HG03060 (cell line): ENCODE data around the gene TTLL11.
"Not testable (repeated sequence)": the region's sequence is repeated elsewhere in the genome, so short reads cannot be mapped to it uniquely, and the experiment has no call there.

Source experiments
- ATAC-seq: cut with Tn5 transposase; IDR thresholded peaks from one replicate; pipeline ENCODE4 v1.9.1; 2021; ENCODE audit warnings: low read depth, moderate number of reproducible peaks; ENCODE audit not compliant: unreplicated experiment

The TTLL11 gene

DNA sequence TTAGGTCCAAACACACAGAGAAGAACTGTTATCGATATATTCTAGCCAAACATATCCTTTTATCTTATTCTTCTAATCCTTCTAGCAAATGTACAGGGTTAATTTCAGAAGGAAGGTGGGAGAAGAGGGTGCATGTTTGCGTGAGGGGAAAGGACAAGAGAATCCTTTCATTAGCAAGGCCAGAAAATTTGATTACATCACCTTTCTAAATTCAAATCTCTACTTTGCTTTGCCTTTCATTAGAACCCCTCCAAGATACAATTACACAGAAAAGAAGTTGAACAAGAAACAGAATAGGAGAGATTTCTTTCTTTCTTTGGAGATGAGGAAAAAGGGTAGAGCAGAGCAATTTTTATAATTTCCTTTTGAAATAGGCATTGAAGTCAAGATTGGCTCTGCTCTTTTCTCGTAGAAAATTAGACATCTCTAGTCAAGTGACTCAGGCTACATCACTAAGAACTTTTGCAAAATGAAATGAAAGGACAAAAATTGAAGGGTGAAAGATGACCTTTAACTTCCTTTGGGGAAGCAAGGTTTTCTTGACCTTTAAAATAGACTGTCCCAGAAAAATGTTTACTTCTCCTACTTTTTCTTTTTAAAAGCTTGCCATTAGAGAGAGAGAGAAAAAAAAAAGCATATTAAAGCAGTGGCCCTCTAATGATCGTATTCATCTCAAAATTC, 81.2 kb downstream of the TTLL11 start:
- ATAC-seq = no peak

DNA sequence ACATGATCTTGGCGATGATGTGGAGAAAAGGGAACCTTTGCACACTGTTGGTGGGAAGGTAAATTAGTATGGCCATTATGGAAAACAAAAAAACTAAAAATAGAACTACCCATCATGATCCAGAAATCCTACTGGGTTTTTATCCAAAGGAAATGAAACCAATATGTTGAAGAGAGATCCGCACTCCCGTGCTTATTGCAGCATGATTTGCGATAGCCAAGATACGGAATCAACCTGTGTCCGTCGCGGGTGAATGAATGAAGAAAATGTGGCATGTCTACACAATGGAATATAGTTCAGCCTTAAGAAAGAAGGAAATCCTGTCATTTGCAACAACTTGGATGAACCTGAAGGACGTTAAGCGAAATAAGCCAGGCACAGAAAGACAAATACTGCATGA, 84.5 kb downstream of the TTLL11 start:
- ATAC-seq = no peak

DNA sequence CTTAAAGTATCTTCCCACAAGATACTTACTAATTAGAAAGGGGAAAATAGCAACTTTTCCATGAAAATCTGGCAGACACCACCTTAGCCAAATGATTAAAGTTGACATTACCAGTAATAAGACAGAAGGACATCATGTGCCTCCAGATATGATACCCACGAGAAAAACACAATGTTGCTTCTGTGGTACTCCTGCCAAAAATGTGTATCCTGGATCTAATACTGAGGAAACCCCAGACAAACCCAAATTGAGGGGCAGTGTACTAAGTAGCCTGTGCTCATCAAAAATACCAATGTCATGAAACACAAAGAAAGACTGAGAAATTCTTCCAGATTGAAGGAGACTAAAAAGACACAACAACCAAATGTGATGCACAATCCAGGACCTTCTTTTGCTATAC, 85.3 kb downstream of the TTLL11 start:
- no peak for ATAC-seq

DNA sequence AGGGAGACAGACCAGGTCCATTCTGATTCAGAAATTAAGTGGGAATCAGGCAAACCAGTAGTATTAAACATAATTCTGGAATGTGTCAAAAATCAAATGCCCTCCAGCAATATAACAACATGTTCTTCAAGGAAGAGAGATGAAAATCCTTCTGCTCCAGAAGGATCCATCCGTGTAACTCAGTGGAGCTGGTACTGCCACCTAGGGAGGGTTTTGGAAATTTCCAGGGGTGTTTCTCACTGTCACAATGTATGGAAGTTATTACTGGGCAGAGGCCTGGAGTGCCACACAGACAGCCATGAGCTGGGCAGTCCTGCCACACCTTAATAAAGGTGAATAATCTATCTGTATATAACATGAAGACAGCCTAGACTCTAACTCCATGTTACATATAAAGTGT, 87.5 kb downstream of the TTLL11 start:
- no peak for ATAC-seq

DNA sequence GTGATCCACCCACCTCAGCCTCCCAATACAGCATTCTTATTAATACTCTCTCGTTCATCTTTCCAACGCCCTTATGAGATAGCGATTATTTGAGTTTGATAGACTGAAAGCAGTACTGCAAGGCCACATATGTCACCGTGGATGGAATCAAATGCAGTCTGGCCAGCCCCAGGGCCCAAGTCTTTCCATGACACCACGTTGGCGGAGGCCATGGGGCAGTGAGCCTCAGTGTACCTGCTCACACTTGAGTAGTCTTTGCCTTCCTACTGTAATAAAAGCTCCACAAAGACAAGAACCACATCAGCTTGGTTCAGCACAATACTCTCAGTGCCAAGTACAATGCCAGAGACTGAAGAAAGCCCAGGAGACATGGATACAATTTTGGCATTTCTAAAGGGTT, 88.5 kb downstream of the TTLL11 start:
- no peak for ATAC-seq

DNA sequence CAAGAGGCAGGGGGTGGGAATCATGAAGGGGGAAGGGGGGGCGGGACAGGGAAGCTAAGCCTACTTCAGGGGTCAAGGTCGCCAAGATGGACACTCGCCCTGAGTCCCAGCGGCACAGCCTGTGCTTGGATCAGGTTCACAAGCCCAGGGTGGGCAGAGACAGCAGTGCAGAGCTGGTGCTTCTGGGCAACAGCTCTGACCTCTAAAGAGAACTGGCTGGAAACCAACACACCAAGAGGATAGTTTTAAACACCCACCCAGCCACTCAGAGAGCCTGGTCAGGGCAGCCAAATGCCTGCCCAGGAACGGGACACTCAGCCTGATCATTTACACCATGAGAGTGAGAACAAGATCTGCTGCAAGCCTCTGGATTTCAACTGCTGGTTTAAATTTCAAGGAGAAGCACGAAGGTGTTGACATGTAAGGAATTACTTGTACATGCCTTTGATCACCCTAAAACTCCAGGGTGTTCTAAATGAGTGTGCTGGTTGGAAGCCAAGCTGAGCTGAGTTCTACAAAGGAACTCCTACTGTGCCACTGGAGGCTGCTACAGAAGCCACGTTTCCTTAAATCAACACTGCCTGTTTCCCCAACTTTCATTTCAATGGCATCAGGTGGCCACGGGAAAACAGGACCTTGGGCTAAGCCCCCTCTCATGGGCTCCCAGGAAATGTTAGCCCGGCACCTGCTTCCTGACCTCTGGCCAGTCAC, 91.5 kb downstream of the TTLL11 start:
- ATAC-seq = no peak

DNA sequence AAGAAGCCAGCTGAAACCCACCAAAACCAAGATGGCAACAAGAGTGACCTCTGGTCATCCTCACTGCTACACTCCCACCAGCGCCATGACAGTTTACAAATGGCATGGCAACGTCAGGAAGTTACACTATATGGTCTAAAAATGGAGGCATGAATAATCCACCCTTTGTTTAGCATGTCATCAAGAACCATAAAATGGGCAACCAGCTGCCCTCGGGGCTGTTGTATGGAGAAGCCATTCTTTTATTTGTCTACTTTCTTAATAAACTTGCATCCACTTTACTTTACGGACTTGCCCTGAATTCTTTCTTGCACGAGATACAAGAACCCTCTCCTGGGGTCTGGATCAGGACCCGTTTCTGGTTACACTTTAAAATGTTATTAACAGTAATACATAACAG, 92.6 kb downstream of the TTLL11 start:
- not testable (repeated sequence) for ATAC-seq

DNA sequence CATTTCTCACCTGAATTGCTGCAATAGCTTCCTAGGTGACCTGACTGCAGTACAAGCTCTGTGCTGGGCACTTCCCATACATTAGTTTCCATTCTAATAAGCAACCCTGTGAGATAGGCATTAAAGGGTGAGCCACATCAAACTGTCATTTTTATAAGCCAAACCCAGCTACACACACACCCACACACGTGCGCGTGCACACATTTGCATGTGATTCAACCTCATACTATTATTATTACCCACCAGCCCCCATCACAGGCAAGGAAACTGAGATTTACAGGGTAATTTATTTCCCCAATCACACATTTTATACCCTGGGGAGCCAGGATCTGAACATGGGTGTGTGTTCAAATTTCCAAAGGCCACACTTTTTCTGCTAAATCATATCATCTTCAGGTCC, 93.6 kb downstream of the TTLL11 start:
- no peak for ATAC-seq

DNA sequence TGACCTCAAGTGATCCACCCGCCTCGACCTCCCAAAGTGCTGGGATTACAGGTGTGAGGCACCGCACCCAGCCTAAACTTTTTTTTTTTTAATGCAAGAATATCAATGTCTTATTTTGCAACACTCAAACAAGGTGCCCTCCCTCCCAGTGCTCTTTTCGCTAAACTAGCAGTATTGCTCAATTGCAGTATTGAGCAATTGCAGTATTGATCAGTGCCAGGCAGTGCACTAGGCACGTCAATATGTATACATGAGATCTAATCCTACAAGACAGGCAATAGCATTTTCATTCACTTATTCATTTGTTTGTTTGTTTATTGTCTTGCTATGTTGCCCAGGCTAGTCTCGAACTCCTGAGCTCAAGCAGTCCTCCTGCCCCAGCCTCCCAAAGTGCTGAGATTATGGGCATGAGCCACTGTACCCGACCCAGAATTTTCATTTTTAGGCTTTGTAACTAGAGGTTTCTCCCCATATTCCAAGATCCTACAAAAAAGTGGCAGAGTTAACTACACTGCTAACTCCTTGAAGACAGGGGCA, 94.5 kb downstream of the TTLL11 start:
- ATAC-seq = no peak

DNA sequence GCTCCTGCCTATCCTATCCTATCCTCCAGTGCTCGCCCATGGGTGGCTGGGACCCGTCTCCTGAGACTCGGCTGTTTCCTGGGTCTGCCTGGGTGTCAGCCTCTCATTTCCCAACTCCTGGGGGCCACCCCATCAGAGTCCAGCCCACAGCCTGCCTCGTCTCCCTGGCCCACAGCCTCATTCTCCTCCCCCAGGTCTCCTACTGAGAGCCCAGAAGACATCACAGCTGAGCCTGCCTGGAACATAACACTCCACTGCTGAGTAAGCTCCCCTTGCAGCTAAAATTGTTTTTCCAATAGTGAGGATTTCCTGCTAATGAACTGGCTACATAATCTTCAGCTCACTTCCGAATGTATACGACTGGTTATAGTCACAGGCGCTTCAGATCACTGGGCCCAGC, 95.3 kb downstream of the TTLL11 start:
- ATAC-seq = no peak

DNA sequence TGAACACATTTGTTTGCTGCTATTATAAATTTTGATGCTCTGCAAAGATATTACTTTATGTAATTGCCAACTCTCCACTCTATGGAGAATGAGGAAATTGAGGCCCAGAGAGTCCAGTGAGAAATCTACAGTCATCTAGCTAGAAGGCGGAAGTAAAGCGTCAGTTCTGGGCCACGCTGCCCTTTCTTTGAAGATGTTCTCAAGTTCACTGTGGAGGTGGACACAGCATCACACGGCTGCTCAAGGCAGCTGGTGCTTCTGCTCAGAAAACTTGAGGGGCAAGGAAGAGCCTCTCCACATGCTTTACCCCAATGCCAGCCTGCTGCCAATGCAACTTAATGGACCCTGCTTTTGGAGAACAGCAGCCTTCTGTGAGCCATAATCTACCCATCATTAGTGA, 96.3 kb downstream of the TTLL11 start:
- ATAC-seq = no peak

DNA sequence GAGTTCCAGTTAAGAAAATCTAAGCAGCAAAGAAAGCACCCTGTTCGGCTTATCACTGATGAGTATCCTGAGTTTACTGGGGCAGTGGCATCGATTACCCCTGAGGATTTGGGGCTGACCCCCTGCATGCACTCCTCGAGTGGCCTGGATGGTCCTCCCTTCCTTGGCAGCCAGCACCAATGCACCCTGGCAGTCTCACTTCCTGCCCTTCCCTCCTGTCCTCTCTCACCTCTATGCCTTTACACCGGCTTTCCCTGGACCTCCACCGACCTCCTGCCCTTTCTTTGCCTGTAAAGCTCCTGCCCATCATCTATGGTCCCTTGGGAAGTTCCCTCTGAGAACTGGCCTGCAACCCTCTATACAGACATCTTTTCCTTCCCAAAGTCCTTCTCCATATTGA, 97.1 kb downstream of the TTLL11 start:
- ATAC-seq = no peak

DNA sequence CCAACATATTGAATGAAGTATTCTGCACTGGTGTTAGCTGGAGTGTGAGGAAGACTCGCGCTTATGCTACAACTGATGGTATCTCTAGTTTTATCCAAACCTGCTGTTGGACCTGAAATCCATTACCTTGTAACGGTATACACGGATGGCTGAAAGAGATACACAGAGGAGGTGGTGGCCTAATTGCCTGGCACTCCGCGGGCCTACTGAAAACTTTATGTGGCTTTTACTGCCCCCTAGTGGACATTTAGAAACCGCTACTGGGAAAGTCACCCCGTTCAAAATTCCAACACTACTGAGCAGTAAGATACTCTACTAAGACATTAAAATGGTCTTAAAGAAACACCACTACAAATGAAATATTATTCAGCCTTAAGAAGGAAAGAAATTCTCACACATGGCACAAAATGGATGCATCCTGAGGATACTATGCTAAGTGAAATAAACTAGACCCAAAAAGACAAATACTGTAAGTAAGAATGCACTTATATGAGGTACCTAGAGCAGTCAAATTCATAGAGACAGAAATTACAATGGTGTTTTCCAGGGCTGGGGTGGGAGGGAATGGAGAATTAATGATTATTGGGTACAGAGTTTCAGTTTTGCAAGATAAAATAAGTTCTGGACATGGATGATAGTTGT, 100.4 kb downstream of the TTLL11 start:
- no peak for ATAC-seq

DNA sequence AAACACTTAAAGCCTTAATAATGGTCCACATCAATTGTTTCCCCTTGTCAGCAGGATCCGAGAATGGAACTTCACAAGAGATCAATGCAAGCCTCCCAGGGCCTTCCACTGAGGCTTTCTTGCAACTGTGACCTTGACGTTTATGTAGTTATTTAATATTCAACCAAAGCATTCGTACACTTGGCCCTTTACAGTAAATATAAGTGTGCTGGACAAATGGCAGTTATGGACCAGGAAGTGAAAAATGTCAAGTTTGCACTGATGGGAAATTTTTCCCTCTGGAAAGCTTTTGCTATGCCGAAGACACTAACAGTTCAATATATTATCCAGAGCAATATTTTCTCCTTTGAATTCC, 101.8 kb downstream of the TTLL11 start:
- ATAC-seq = no peak

DNA sequence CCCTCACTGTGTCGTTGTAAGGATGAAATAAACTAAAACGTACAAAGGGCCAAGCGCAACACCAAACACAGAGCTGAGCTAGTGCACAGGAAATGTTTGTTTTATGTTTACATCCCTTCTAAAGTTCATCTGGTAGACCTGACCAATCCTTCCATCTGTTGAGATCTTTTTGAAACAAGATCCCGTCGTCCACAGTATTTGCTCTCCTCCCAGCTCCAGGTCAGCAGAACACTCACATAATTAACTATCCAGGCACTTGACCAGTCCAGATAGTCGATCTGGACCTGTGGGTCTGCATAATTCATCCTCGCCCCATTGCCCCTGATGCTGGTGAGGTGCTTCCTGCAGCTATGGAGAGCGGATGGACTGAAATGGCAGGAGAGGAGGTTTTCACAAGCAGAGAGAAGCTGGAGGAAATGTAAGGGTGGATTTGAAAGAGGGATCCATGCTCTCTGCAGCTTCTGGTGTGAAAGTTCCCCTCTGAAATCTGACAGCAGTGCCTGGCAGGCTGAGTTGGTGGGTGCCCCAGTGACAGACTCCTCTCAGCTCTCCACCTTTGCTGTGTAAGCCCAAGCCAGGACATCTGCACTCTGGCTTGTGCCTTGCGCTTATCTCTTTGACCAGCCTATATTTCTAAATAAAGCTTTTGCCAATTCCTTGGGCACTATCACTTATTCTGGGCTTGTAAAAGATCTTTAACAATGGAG, 102.4 kb downstream of the TTLL11 start:
- no peak for ATAC-seq

DNA sequence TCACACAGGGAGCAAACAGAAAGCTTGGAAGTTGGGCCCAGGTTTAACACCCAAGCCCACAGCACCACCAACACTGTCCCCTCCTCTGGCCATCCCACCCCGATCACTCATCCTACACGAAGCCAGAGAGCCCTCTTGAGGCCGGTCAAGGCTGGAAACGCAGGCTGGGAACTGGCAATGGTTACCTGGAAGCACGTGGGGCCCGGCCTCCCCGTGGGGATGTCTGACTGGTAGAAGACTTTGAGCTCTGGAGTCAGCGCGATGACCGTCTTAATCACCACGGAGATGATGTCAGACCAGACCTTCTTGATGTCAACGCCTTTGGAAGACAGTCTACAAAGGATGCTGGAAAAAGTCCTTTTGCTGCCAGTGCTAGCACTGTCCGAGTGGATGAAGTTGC, 104.1 kb downstream of the TTLL11 start:
- no peak for ATAC-seq

DNA sequence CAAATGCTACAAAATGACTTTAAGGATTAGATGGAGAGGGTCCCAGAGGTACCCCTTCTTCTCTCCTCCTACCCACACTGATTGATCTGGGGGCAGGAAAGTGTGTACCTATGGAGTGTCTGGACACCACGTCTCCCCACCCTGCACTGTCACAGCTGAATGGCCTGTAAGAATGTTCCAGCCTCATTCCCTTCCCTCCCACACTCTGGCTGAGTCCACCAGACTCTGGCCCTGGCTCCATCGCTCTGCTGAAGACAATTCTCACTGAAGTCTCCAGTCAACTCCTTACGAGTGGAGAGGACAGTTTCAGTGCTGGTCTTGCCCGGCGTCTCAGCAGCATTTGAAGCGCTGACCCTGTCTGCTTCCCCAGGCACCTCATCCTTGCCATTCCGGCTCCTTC, 105.8 kb downstream of the TTLL11 start:
- ATAC-seq = no peak

DNA sequence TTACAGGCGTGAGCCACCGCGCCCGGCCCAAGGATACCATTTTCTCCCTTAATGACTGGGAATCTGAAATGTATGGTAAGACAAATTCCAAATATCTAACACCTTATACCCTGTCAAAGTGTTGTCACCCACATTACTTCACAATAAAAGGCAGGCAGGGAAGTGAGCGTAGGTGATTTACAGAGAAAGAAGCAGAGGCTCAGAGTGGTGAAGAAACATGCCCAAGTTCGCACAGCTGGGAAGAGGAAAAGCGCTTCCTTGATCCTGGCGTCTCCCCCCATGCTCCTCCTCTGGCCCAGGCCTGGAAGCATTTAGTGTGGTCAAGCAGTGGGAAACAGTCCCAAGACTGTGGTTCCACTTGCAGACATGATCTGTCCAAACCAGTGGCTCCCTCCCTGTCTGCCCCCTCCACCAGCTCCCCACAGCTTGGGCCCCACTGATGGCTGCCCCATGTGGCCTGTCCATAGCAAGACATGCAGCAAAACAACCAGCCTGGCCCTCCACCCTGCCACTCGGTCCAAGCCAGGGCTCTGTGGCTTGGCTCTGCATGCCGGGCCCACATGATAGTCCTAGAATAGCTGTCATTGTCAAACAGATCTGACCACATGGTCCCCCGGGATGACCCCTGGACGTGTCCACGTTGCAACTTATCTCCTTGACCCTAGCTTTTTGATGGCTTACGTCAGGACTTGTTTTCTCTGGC, 107.2 kb downstream of the TTLL11 start:
- ATAC-seq = no peak

DNA sequence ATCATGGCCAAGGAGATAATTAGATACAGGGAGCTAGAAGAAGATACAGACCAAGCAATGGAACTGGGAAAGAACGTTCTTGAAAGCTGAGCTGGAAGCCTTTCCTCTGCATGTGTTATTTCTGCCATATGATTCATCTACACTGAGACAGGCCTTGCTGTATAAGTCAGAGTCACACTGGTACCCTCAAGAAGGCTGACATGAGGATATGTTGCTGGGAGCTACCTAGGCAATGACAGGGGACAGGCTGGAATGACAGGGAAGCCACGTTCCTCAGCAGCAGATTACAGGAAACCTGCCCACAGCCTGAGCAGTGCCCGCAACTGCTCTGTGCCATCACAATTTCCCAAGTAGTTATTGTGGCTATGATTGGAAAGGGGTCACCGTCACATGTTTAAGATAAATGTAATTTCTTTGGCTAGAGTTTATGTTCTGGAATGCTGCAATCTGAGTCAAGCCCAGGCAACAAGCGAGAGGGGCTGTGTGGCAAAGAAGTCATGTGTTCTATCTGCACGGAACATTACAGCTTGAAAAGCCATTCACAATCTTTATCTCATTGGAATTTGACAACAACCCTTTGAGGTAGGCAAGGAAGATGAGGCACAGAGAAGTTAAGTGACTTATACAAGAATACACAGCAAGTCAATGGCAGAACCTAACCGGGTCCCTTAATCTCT, 108.2 kb downstream of the TTLL11 start:
- no peak for ATAC-seq

DNA sequence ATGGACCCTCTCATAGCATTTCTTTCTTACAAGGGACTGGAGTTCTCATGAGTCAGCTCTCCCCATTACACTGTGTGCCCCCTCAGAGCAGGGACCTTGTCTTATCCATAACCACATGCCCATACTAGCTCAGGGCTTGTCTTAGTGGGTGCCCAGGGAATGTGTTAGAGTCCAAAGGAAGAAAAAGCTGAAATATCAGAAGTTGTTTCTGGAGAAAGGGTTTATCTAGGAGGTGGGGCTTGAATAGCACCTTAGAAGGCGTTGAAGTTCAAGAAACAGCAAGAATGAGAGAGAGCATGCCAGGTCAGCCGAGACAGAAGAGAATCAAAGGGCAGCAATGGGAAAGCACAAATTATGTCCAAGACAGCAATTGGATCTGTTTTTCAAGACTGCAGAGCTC, 109.4 kb downstream of the TTLL11 start:
- ATAC-seq = no peak
